Activated naive CD8-positive, alpha-beta T cell treated with anti-CD3 and anti-CD28 coated beads, Interleukin-2, amount 10 ng/mL, durations not matched to agents 7 days and 5 days (primary cell): Measurements from ENCODE around the gene MACROD2. TPM values are rescaled to one million over a fixed set of nuclear protein-coding genes. Genes with fewer than 3 reads are reported as not detected.

Experiments used
- ATAC-seq: fragments of 150-1000 bp; cut with Tn5 transposase; one replicate; pipeline ENCODE4 v1.10.0; 2021; ENCODE audit warnings: low read depth, moderate library complexity
- POLR2A ChIA-PET: fragments of 350-600 bp; sonication (Branson Sonifier 250); formaldehyde crosslinking; loops from one replicate; lab custom pipeline; 2021; ENCODE audit warnings: antibody characterized with exemption; lab: Charles Lee
- DNase-seq: peaks from one replicate; pipeline ENCODE4 v3.0.0; 2021
- H3K27ac Mint-ChIP-seq: one replicate; pipeline ENCODE4 v1.8.0; 2022; ENCODE audit warnings: mild to moderate bottlenecking, mixed read lengths
- H3K27me3 Mint-ChIP-seq: one replicate; pipeline ENCODE4 v1.8.0; 2022; ENCODE audit warnings: mild to moderate bottlenecking, moderate library complexity, mixed read lengths
- H3K36me3 Mint-ChIP-seq: one replicate; pipeline ENCODE4 v1.8.0; 2021; ENCODE audit warnings: mild to moderate bottlenecking, mixed read lengths
- H3K4me1 Mint-ChIP-seq: one replicate; pipeline ENCODE4 v1.8.0; 2021; ENCODE audit warnings: mixed read lengths
- H3K4me3 Mint-ChIP-seq: one replicate; pipeline ENCODE4 v1.8.0; 2022; ENCODE audit warnings: mild to moderate bottlenecking, moderate library complexity, mixed read lengths
- H3K9me3 Mint-ChIP-seq: one replicate; pipeline ENCODE4 v1.8.0; 2021; ENCODE audit warnings: mixed read lengths
- total RNA-seq, 2 experiments: library from RNA; stranded (reverse); gene quantifications; one replicate each; pipeline ENCODE4 v1.2.3, GENCODE V29; 2021

The MACROD2 gene
- total RNA-seq, 2 experiments from 2014 or later = not detected

GRCh38 chr20:14556206-14556605 is 560.9 kb downstream of the MACROD2 start:
- Mint-ChIP-seq H3K4me1 (no peaks in the 10 kb centered on the region), H3K36me3 (no peaks in the 10 kb centered on the region), H3K9me3 (no peaks in the 10 kb centered on the region), H3K27me3 (peaks cover 1% of the 10 kb centered on the region), H3K27ac (no peak overlapping the region), H3K4me3 (no peak overlapping the region)
- ATAC-seq = no peak
- no peak for DNase-seq
- POLR2A ChIA-PET = no interaction called here

GRCh38 chr20:14559612-14560011 is 564.3 kb downstream of the MACROD2 start:
- H3K27ac Mint-ChIP-seq = no peak overlapping the region
- H3K9me3 Mint-ChIP-seq = no peaks in the 10 kb centered on the region
- ATAC-seq (no peak), DNase-seq (no peak)
- no peak overlapping the region for H3K4me3 Mint-ChIP-seq
- no peaks in the 10 kb centered on the region for H3K4me1 Mint-ChIP-seq
- H3K36me3 Mint-ChIP-seq = no peaks in the 10 kb centered on the region
- H3K27me3 Mint-ChIP-seq = peaks cover 1% of the 10 kb centered on the region
- POLR2A ChIA-PET = no interaction called here

- H3K4me1 Mint-ChIP-seq = no peaks in the 10 kb centered on the region
- H3K4me3 Mint-ChIP-seq = no peak overlapping the region
- no peak for ATAC-seq
- peaks cover 1% of the 10 kb centered on the region for H3K27me3 Mint-ChIP-seq
- H3K9me3 Mint-ChIP-seq = no peaks in the 10 kb centered on the region
- POLR2A ChIA-PET = no interaction called here
- no peaks in the 10 kb centered on the region for H3K36me3 Mint-ChIP-seq
- DNase-seq = no peak
- H3K27ac Mint-ChIP-seq = no peak overlapping the region
Observed at GRCh38 chr20:14561741-14562221, 566.5 kb downstream of the MACROD2 start.

- DNase-seq (no peak), ATAC-seq (no peak)
- Mint-ChIP-seq H3K4me1 (no peaks in the 10 kb centered on the region), H3K9me3 (no peaks in the 10 kb centered on the region), H3K36me3 (no peaks in the 10 kb centered on the region), H3K4me3 (no peak overlapping the region), H3K27ac (no peak overlapping the region), H3K27me3 (peaks cover under 1% of the 10 kb centered on the region)
- POLR2A ChIA-PET = no interaction called here
Observed at GRCh38 chr20:14562981-14563380, 567.7 kb downstream of the MACROD2 start.

- ATAC-seq (no peak), DNase-seq (no peak)
- H3K27ac Mint-ChIP-seq = no peak overlapping the region
- H3K4me3 Mint-ChIP-seq = no peak overlapping the region
- no peaks in the 10 kb centered on the region for H3K36me3 Mint-ChIP-seq
- no peaks in the 10 kb centered on the region for H3K4me1 Mint-ChIP-seq
- POLR2A ChIA-PET = no interaction called here
- no peaks in the 10 kb centered on the region for H3K9me3 Mint-ChIP-seq
- H3K27me3 Mint-ChIP-seq = no peaks in the 10 kb centered on the region
Observed at GRCh38 chr20:14566505-14566904, 571.2 kb downstream of the MACROD2 start.

GRCh38 chr20:14568225-14568624 is 572.9 kb downstream of the MACROD2 start:
- Mint-ChIP-seq H3K36me3 (no peaks in the 10 kb centered on the region), H3K9me3 (peaks cover 2% of the 10 kb centered on the region), H3K27me3 (no peaks in the 10 kb centered on the region), H3K4me3 (no peak overlapping the region), H3K27ac (no peak overlapping the region), H3K4me1 (no peaks in the 10 kb centered on the region)
- POLR2A ChIA-PET = no interaction called here
- DNase-seq = no peak
- ATAC-seq = no peak

- POLR2A ChIA-PET = no interaction called here
- peaks cover 2% of the 10 kb centered on the region for H3K9me3 Mint-ChIP-seq
- H3K4me1 Mint-ChIP-seq = no peaks in the 10 kb centered on the region
- no peak overlapping the region for H3K27ac Mint-ChIP-seq
- ATAC-seq (no peak), DNase-seq (no peak)
- no peak overlapping the region for H3K4me3 Mint-ChIP-seq
- no peaks in the 10 kb centered on the region for H3K27me3 Mint-ChIP-seq
- H3K36me3 Mint-ChIP-seq = no peaks in the 10 kb centered on the region
Observed at GRCh38 chr20:14568701-14569100, 573.4 kb downstream of the MACROD2 start.

- Mint-ChIP-seq H3K4me3 (no peak overlapping the region), H3K27ac (no peak overlapping the region), H3K9me3 (peaks cover 2% of the 10 kb centered on the region), H3K4me1 (no peaks in the 10 kb centered on the region), H3K36me3 (no peaks in the 10 kb centered on the region), H3K27me3 (no peaks in the 10 kb centered on the region)
- POLR2A ChIA-PET = no interaction called here
- no peak for ATAC-seq
- no peak for DNase-seq
Observed at GRCh38 chr20:14569641-14570040, 574.3 kb downstream of the MACROD2 start.

GRCh38 chr20:14570811-14571210 is 575.5 kb downstream of the MACROD2 start:
- Mint-ChIP-seq H3K36me3 (no peaks in the 10 kb centered on the region), H3K4me1 (no peaks in the 10 kb centered on the region), H3K27me3 (no peaks in the 10 kb centered on the region), H3K4me3 (no peak overlapping the region), H3K27ac (no peak overlapping the region), H3K9me3 (peaks cover 2% of the 10 kb centered on the region)
- POLR2A ChIA-PET = no interaction called here
- DNase-seq (no peak), ATAC-seq (no peak)

GRCh38 chr20:14573676-14574075 is 578.4 kb downstream of the MACROD2 start:
- Mint-ChIP-seq H3K27ac (no peak overlapping the region), H3K9me3 (peaks cover 2% of the 10 kb centered on the region), H3K36me3 (no peaks in the 10 kb centered on the region), H3K27me3 (no peaks in the 10 kb centered on the region), H3K4me1 (no peaks in the 10 kb centered on the region), H3K4me3 (no peak overlapping the region)
- ATAC-seq = no peak
- POLR2A ChIA-PET = no interaction called here
- DNase-seq = no peak

- H3K36me3 Mint-ChIP-seq = no peaks in the 10 kb centered on the region
- no peaks in the 10 kb centered on the region for H3K4me1 Mint-ChIP-seq
- ATAC-seq = no peak
- H3K27me3 Mint-ChIP-seq = no peaks in the 10 kb centered on the region
- POLR2A ChIA-PET = no interaction called here
- H3K27ac Mint-ChIP-seq = no peak overlapping the region
- H3K4me3 Mint-ChIP-seq = no peak overlapping the region
- no peak for DNase-seq
- peaks cover 2% of the 10 kb centered on the region for H3K9me3 Mint-ChIP-seq
Observed at GRCh38 chr20:14576196-14576877, 581.0 kb downstream of the MACROD2 start.

GRCh38 chr20:14580418-14581074 is 585.2 kb downstream of the MACROD2 start:
- Mint-ChIP-seq H3K36me3 (no peaks in the 10 kb centered on the region), H3K4me1 (no peaks in the 10 kb centered on the region), H3K4me3 (no peak overlapping the region), H3K27me3 (no peaks in the 10 kb centered on the region), H3K27ac (no peak overlapping the region), H3K9me3 (peaks cover 2% of the 10 kb centered on the region)
- no peak for ATAC-seq
- no peak for DNase-seq
- POLR2A ChIA-PET = no interaction called here

GRCh38 chr20:14581731-14582130 is 586.4 kb downstream of the MACROD2 start:
- Mint-ChIP-seq H3K4me3 (no peak overlapping the region), H3K27me3 (no peaks in the 10 kb centered on the region), H3K27ac (no peak overlapping the region), H3K4me1 (no peaks in the 10 kb centered on the region), H3K9me3 (peaks cover 2% of the 10 kb centered on the region), H3K36me3 (no peaks in the 10 kb centered on the region)
- DNase-seq = no peak
- POLR2A ChIA-PET = no interaction called here
- ATAC-seq = no peak

GRCh38 chr20:14582855-14583254 is 587.5 kb downstream of the MACROD2 start:
- ATAC-seq = no peak
- DNase-seq = no peak
- Mint-ChIP-seq H3K27ac (no peak overlapping the region), H3K36me3 (no peaks in the 10 kb centered on the region), H3K4me3 (no peak overlapping the region), H3K4me1 (no peaks in the 10 kb centered on the region), H3K27me3 (no peaks in the 10 kb centered on the region), H3K9me3 (peaks cover 2% of the 10 kb centered on the region)
- POLR2A ChIA-PET = no interaction called here
